Hematopoietic multipotent progenitor cell treated with erythropoietin and hydrocortisone succinate and interleukin-3 and kit ligand, for 6 days (in vitro differentiated cells): Measurements from ENCODE around the gene PPBP.

ENCODE experiments used
- DNase-seq: peaks from one replicate; pipeline ENCODE4 v3.0.0-alpha.2; 2015

PPBP gene

DNA sequence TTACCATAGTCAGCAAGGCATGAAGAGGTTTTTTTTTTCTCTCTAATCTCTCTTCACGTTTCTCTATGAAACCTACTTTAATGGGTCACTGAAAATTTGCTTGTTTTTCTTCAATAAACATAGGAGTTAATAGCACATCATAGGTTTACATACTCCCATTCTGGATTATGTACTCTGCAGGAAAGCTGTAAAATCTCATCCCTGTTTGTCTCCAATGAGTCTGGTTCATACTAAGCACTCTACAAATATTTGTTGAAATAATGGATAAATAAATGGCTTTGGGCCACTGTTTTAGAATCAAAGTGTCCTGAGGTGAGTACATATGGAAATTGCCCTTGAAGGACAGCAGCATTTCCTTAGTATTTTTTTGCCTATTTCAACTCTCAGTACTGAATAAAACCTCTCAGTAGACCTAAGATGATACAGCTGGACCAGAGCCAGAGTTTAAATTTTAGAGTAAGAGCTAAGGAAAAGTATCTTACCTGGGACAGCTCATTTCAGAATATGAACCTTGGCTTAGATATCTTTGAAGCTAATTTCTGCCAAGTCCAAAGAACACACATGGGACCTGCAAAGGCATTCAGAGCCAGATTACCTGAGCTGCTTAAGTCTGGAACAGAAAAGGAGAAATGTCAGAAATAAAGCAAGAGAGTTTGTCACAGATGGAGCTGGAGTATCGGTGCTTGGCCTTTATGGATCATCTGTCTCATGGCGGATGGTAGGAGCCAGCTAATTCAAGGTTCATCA is 40.6 kb downstream of the PPBP start:
- DNase-seq = no peak

DNA sequence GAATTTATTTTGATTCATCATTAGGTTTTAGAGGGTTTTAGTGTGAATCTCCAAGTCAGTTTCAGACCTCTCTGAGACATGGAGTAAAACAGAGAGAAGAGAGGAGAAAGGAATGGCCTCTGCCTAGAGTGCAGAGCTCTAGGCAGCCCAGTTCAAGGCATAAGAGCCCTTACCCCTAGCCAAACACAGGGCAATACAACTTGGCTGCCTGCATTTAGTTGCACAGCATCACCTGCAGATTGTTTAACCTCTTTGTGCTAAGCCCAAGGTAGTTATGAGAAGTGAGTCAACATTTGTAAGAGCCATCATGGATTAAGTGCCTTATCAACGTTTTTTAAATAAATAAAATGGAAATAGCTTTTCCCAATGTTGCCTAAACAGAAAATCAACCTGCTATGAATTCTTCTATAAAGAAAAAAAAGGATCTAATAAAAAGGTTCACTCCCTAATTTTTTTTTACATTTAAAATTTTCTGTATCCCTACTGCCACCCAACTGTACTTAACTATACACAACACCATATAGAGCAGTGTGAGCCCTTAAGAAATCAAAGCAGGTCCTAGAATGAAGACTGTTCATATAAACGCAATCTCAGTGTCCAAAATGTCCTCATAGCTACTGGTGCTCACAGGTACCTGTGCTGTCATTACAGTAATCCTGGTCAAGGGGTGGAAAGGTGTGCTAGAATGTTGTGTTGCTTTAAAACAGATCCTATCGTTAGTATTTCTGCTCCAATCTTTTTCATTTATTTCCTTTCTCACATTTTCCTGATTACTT is 42.1 kb downstream of the PPBP start:
- no peak for DNase-seq

DNA sequence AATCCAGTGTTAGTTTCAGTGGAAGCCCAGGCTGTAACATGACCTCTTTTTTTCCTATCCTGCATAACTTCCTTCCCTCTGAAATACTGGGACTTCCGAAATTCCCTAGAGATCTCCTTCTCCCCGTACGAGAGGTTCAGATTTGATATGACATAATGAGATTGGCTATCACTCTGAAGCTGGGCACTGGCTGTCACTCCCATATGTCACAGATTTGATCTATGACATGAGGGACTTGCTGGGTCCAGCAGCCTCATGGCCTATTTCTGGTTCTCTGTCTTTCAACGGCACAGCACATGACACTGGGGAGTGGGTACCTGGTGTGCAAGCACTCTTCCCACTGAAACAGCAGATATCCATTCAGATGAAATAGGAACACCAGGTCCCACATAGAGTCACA is 42.9 kb downstream of the PPBP start:
- DNase-seq = no peak

DNA sequence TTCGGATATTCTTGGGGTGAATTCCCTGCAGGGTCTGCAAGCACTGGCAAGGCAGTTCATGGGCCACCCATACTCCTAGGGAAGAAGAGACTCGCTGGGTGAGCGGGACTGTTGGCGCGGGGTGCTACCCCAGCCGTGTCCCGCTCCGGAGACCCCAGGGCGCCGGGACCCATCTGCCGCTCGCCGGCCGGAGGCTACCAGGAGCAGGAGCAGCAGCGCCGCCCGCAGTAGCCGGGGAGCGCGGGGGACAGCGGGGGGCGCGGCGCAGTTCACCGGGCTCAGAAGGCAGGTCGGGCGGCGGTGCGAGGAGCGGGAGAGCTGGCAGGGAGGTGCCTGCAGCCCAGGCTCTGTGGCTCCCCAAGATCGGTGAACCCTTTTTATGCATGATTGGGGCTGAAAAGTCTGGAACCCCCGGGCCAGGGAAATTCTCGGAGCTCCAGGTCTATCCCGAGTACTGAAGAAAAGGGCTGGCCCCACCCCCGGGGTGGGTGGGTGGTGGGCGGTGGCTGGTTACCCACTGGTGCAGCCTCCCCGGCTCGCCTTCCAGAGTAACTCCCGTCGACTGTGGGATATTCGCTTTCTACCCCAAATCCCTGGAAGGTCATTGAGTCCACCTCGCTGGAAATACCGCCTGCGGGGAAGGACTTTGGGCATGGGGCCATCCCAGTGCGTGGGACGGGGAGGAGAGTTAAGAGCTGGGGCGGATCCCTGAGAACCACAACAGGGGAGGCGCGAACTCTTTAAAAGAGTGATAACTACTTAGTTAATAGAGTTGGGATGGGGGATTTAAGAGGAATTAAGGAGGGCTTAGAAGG is 43.7 kb downstream of the PPBP start:
- peak; percentile 29 for DNase-seq

DNA sequence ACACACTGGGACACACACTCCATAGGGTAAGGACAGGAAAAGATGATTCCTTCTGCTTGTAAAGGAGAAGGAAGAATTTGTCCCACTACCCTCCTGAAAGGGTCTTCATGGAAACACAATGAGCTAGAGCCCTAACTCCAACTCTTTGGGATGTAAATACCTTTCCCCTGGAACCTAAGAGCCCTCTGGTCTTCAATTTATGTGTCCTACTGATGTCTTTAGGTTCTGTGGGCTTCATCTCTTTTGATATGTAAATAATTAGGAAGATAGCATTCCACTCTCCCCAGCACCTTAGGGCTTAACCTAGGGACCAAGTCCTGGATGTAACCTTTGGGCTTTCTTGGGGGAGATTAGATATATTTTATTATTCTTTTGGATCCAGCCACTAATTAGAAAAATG is 44.4 kb downstream of the PPBP start:
- no peak for DNase-seq

DNA sequence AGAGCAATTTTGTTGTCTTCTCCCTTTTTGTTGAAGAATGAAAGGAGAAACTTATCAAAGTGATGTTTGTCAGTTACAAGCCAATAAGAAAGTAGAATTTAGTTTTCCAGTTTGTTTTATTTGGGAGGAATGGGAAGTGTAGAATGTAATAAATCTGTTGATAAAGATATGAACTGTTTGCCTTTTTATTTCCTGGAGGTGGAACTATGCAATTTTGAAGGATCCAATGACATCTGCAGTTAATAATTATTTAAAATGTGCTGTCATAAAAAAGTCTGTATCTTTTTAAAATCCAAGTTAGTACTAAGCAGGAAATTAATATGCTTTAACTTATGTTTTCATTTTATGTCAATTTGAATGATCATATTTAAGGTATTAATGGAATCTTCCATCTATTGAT is 51.0 kb downstream of the PPBP start:
- DNase-seq = no peak
